A549 (cell line): Measurements from ENCODE around the gene RCSD1. TPM values are rescaled to one million over a fixed set of nuclear protein-coding genes. Genes with fewer than 3 reads are reported as not detected.

Source experiments
- ATAC-seq, 2 experiments: fragments of 200-7000 bp in 1 of 2; fragments of >200 bp in 1 of 2; cut with Nextera tagmentation in 1 of 2; cut with Tn5 transposase in 1 of 2; 3 replicates each; pipeline versions ENCODE4 v1.8.0 to v1.9.1; 2018 to 2020; ENCODE audit warnings: mild to moderate bottlenecking in 1 of 2, moderate library complexity in 1 of 2
- CTCF ChIA-PET: fragments of 300-600 bp; sonication (Branson Sonifier 250); formaldehyde crosslinking; extraction: SDS; loops from one replicate; lab custom pipeline; 2021; ENCODE audit warnings: antibody characterized with exemption, inconsistent platforms; lab: Yijun Ruan, JAX
- POLR2A ChIA-PET: fragments of 350-600 bp; formaldehyde crosslinking; extraction: SDS; loops from one replicate; lab custom pipeline; 2021; ENCODE audit warnings: antibody characterized with exemption, inconsistent platforms; lab: Yijun Ruan, JAX
- DNase-seq, 2 experiments: peaks; one replicate each; pipeline versions ENCODE4 v3.0.0 to v3.0.0-alpha.2; 2011 to 2016; ENCODE audit warnings: low read depth in 1 of 2, low spot score in 1 of 2
- FAIRE-seq: peaks from 2 replicates; lab custom pipeline; 2011; peaks lifted over from hg19 to GRCh38; lab: Jason Lieb, UNC
- H3K27ac ChIP-seq, 2 experiments: fragments of >200 bp; sonication (Bioruptor Twin); formaldehyde crosslinking; 3 replicates each; pipeline ENCODE4 v1.5.1; 2016 to 2017
- H3K4me1 ChIP-seq: fragments of >200 bp; sonication (Bioruptor Twin); formaldehyde crosslinking; 3 replicates; pipeline ENCODE4 v1.6.1; 2016
- H3K4me2 ChIP-seq: fragments of >200 bp; sonication (Bioruptor Twin); formaldehyde crosslinking; 3 replicates; pipeline ENCODE4 v1.6.1; 2016
- H3K4me3 ChIP-seq: fragments of >200 bp; sonication (Bioruptor Twin); formaldehyde crosslinking; 3 replicates; pipeline ENCODE4 v1.5.1; 2016
- H3K9me3 ChIP-seq: fragments of >200 bp; sonication (Bioruptor Twin); formaldehyde crosslinking; 3 replicates; pipeline ENCODE4 v1.6.1; 2016
- BCL3 ChIP-seq: fragments of >200 bp; sonication (Bioruptor Twin); formaldehyde crosslinking; IDR thresholded peaks from 3 replicates; pipeline ENCODE4 v1.6.1; 2016
- BHLHE40 ChIP-seq: IDR thresholded peaks from 2 replicates; pipeline ENCODE4 v1.6.1; 2012; ENCODE audit warnings: low read depth, low read length, inconsistent platforms
- CEBPB ChIP-seq, 2 experiments: fragments of >200 bp in 1 of 2; sonication (Bioruptor Twin) in 1 of 2; formaldehyde crosslinking in 1 of 2; IDR thresholded peaks; 2 replicates each; pipeline ENCODE4 v1.6.1; 2012 to 2016
- CHD2 ChIP-seq: fragments of 150-350 bp; IDR thresholded peaks from 2 replicates; pipeline ENCODE4 v1.6.1; 2014; ENCODE audit warnings: low read length; ENCODE audit not compliant: partially characterized antibody
- ELK1 ChIP-seq: fragments of 150-350 bp; IDR thresholded peaks from 2 replicates; pipeline ENCODE4 v1.6.1; 2014; ENCODE audit warnings: low read depth, mild to moderate bottlenecking, low read length
- EP300 ChIP-seq, 2 experiments: fragments of >200 bp; sonication (Bioruptor Twin); formaldehyde crosslinking; IDR thresholded peaks; 2 replicates in 1 of 2; 3 replicates in 1 of 2; pipeline ENCODE4 v1.6.1; 2016 to 2017
- ESRRA ChIP-seq: fragments of 150-350 bp; IDR thresholded peaks from 2 replicates; pipeline ENCODE4 v1.6.1; 2014; ENCODE audit warnings: mild to moderate bottlenecking, low read length, borderline replicate concordance
- FOSB ChIP-seq: fragments of 250-450 bp; sonication (Bioruptor Pico); IDR thresholded peaks from 2 replicates; pipeline ENCODE4 v1.5.0; 2020; ENCODE audit warnings: mild to moderate bottlenecking, moderate library complexity
- HDAC2 ChIP-seq: fragments of 200-600 bp; sonication (generic); IDR thresholded peaks from 2 replicates; pipeline ENCODE4 v1.6.1; 2016
- HMGXB4 ChIP-seq: fragments of 250-450 bp; sonication (Bioruptor Pico); IDR thresholded peaks from 2 replicates; pipeline ENCODE4 v1.5.0; 2021; ENCODE audit warnings: mild to moderate bottlenecking, moderate library complexity, borderline replicate concordance
- HOXA7 ChIP-seq: fragments of 250-450 bp; sonication (Bioruptor Pico); IDR thresholded peaks from 2 replicates; pipeline ENCODE4 v1.5.0; 2020; ENCODE audit warnings: mild to moderate bottlenecking, moderate library complexity
- HOXB13 ChIP-seq: fragments of 250-450 bp; sonication (Bioruptor Pico); IDR thresholded peaks from 2 replicates; pipeline ENCODE4 v1.5.0; 2020; ENCODE audit warnings: low read depth, mild to moderate bottlenecking, moderate library complexity
- JUN ChIP-seq, 2 experiments: fragments of >200 bp; sonication (Bioruptor Twin); formaldehyde crosslinking; IDR thresholded peaks; 2 replicates in 1 of 2; 3 replicates in 1 of 2; pipeline ENCODE4 v1.6.1; 2016 to 2017
- KDM1A ChIP-seq: fragments of 200-600 bp; sonication (generic); IDR thresholded peaks from 2 replicates; pipeline ENCODE4 v1.6.1; 2016; ENCODE audit warnings: low read depth, mild to moderate bottlenecking
- NFE2L2 ChIP-seq: fragments of 150-350 bp; conservative IDR thresholded peaks from 2 replicates; pipeline ENCODE4 v1.6.1; 2014; ENCODE audit warnings: low read length
- NPAS2 ChIP-seq: fragments of 250-450 bp; sonication (Bioruptor Pico); IDR thresholded peaks from 2 replicates; pipeline ENCODE4 v1.8.0; 2022; ENCODE audit warnings: mild to moderate bottlenecking, moderate library complexity, borderline replicate concordance
- POLR2A ChIP-seq: IDR thresholded peaks from 2 replicates; pipeline ENCODE4 v1.6.1; 2012; ENCODE audit warnings: mild to moderate bottlenecking, low read length
- RAD21 ChIP-seq, 2 experiments: fragments of >200 bp in 1 of 2; sonication (Bioruptor Twin) in 1 of 2; formaldehyde crosslinking in 1 of 2; IDR thresholded peaks in 1 of 2; conservative IDR thresholded peaks in 1 of 2; 2 replicates in 1 of 2; 3 replicates in 1 of 2; pipeline ENCODE4 v1.6.1; 2012 to 2018; ENCODE audit warnings: inconsistent platforms in 1 of 2
- RARB ChIP-seq: fragments of 250-450 bp; sonication (Bioruptor Pico); IDR thresholded peaks from 2 replicates; pipeline ENCODE4 v1.8.0; 2021; ENCODE audit warnings: mild to moderate bottlenecking, moderate library complexity
- RNF2 ChIP-seq: fragments of 200-600 bp; sonication (generic); IDR thresholded peaks from 2 replicates; pipeline ENCODE4 v1.6.1; 2016; ENCODE audit warnings: low read depth, mild to moderate bottlenecking, antibody characterized with exemption, moderate library complexity, borderline replicate concordance
- TFCP2L1 ChIP-seq: fragments of 250-450 bp; sonication (Bioruptor Pico); IDR thresholded peaks from 2 replicates; pipeline ENCODE4 v1.5.0; 2021; ENCODE audit warnings: mild to moderate bottlenecking
- ZC3H11A ChIP-seq: fragments of 450-650 bp; IDR thresholded peaks from 2 replicates; pipeline ENCODE4 v1.6.1; 2014; ENCODE audit warnings: antibody characterized with exemption, mild to moderate bottlenecking
- ZNF302 ChIP-seq: fragments of 250-450 bp; sonication (Bioruptor Pico); IDR thresholded peaks from 2 replicates; pipeline ENCODE4 v1.9.0; 2021; ENCODE audit warnings: inconsistent platforms, mild to moderate bottlenecking, moderate library complexity
- ZSCAN20 ChIP-seq: fragments of 250-450 bp; sonication (Bioruptor Pico); IDR thresholded peaks from 2 replicates; pipeline ENCODE4 v1.8.0; 2022; ENCODE audit warnings: mild to moderate bottlenecking, moderate library complexity
- WGBS: methylation state at CpG from one replicate; pipeline ENCODE4 v1.1.6; 2017; ENCODE audit errors: missing lambda C conversion rate; 5-methylcytosine and 5-hydroxymethylcytosine counted together
- polyA plus RNA-seq, 4 experiments: library from polyadenylated mRNA; depleted of rRNA in 3 of 4; stranded (reverse); fragments of >200 nt; fragmentation: RNase III in 1 of 4; extraction: RNeasy Plus Mini Kit Qiagen cat#74134 plus additional on column Dnase treatment in 1 of 4; gene quantifications; 2 replicates in 3 of 4; 3 replicates in 1 of 4; pipeline ENCODE4 v1.2.3, GENCODE V29; 2011 to 2017

The RCSD1 gene
- polyA plus RNA-seq, 2 of the 4 experiments (the other 2 are of a cell fraction), result not detected

- H3K9me3 ChIP-seq, result no peaks in the 10 kb centered on the region
- TF ChIP-seq ZNF302 (CRISPR knock-in tag) (no peak), BCL3 (no peak), HOXB13 (CRISPR knock-in tag) (no peak), KDM1A (no peak), RAD21 (conservative IDR thresholded peaks at IDR 0.05 in 1 of 2, IDR thresholded peaks at IDR 0.05 in 1 of 2) (no peak), CEBPB (IDR thresholded peaks at IDR 0.05) (no peak), TFCP2L1 (CRISPR knock-in tag) (no peak), NPAS2 (no peak), NFE2L2 (no peak), HDAC2 (no peak), JUN (IDR thresholded peaks at IDR 0.05) (no peak), HMGXB4 (CRISPR knock-in tag) (no peak)
- TF ChIP-seq, all 56 proteins: peak for 0
- Histone ChIP-seq H3K27ac (no peak overlapping the region), H3K4me2 (no peak overlapping the region), H3K4me1 (no peaks in the 10 kb centered on the region), H3K4me3 (no peak overlapping the region)
- CTCF ChIA-PET, result interaction anchor here (0.7 to 2.0 kb wide), 2 partner anchors 15 to 16 kb away, joined by 4 to 8 read pairs; no protein-coding TSS in a partner anchor
- 51% methylated on average over 3 of the region's 3 CpGs for WGBS
- POLR2A ChIA-PET, result no interaction called here
- no peak for ATAC-seq
- FAIRE-seq, result no peak
- DNase-seq, result no peak
Observed at GRCh38 chr1:167645140-167645541, 15.1 kb downstream of the RCSD1 start.

GRCh38 chr1:167645625-167646414, 15.8 kb downstream of the RCSD1 start:
- no peaks in the 10 kb centered on the region for H3K9me3 ChIP-seq
- CTCF ChIA-PET, result interaction anchor here (0.7 to 2.0 kb wide), 3 partner anchors 14 to 192 kb away, joined by 3 to 8 read pairs (median 4); no protein-coding TSS in a partner anchor
- WGBS, result 68% methylated on average over 15 of the region's 15 CpGs
- H3K4me1 ChIP-seq, result no peaks in the 10 kb centered on the region
- TF ChIP-seq BHLHE40 (no peak), EP300 (IDR thresholded peaks at IDR 0.05) (no peak), RARB (no peak), ZSCAN20 (no peak), ELK1 (no peak), FOSB (CRISPR knock-in tag) (no peak), POLR2A (no peak), CHD2 (no peak), NFE2L2 (no peak), ESRRA (no peak), HOXA7 (CRISPR knock-in tag) (no peak), RNF2 (no peak), ZC3H11A (no peak)
- DNase-seq (no peak), FAIRE-seq (no peak), ATAC-seq (no peak)
- H3K27ac ChIP-seq, result no peak overlapping the region
- POLR2A ChIA-PET, result no interaction called here
- H3K4me3 ChIP-seq, result no peak overlapping the region
- H3K4me2 ChIP-seq, result no peak overlapping the region
